IMR-90 (cell line): ENCODE measurements around the gene SNRNP25. TPM values are rescaled to one million over a fixed set of nuclear protein-coding genes. Genes with fewer than 3 reads are reported as not detected.

ENCODE experiments used
- MXI1 ChIP-seq: IDR thresholded peaks from 2 replicates; pipeline ENCODE4 v1.6.1; 2012; ENCODE audit warnings: low read depth, mild to moderate bottlenecking, low read length, moderate library complexity, borderline replicate concordance
- NFE2L2 ChIP-seq: fragments of 150-350 bp; IDR thresholded peaks from 2 replicates; pipeline ENCODE4 v1.6.1; 2016; ENCODE audit warnings: low read depth, mild to moderate bottlenecking, low read length
- RCOR1 ChIP-seq: IDR thresholded peaks from 2 replicates; pipeline ENCODE4 v1.6.1; 2012; ENCODE audit warnings: mild to moderate bottlenecking, low read length, improper control_type of control experiment; ENCODE audit not compliant: insufficient replicate concordance
- polyA plus RNA-seq, 3 experiments: library from polyadenylated mRNA; depleted of rRNA; stranded (reverse); fragments of >200 nt; gene quantifications; 2 replicates each; pipeline ENCODE4 v1.2.3, GENCODE V29; 2012; ENCODE audit warnings: low replicate concordance in 1 of 3
- total RNA-seq: library from RNA; depleted of rRNA; stranded (reverse); fragments of >200 nt; gene quantifications from 2 replicates; pipeline ENCODE4 v1.2.3, GENCODE V29; 2012
- TF ChIP-seq, protein P1 (sequence below): fragments of 150-350 bp; IDR thresholded peaks from 2 replicates; pipeline ENCODE4 v1.6.1; 2016; ENCODE audit warnings: low read depth, mild to moderate bottlenecking, low read length, moderate library complexity, borderline replicate concordance

The SNRNP25 gene
- total and polyA plus RNA-seq, 2 of the 4 experiments (the other 2 are of a cell fraction): 67.2 to 88.0 TPM

DNA sequence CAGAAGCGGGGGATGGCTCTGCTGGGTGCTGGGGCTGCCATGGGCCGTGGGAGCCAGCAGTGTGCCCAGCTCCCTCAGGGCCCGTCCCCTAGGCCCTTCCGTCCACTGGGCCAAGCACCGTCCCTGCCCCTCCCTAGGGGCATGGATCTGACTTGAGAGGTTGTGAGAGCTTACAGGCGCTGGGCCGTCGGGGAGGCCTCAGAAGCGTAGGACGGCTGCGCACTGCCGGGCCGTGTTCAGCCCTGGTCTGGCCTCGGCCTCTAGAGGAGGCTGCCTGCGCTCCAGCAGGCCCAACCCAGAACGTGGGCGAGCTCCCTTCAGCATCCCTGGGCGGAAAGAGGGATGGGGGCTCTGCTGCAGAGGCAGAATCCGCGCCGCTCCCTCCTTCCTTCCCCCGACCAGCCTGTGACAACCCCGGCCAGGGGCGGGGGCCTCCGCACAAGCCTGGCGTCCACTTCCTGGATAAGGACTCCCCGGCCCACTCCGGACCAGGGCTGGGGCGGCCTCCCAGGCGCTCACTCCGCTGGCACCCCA lies 23.7 kb downstream of the SNRNP25 start (continued):
- TF ChIP-seq, protein P1, sequence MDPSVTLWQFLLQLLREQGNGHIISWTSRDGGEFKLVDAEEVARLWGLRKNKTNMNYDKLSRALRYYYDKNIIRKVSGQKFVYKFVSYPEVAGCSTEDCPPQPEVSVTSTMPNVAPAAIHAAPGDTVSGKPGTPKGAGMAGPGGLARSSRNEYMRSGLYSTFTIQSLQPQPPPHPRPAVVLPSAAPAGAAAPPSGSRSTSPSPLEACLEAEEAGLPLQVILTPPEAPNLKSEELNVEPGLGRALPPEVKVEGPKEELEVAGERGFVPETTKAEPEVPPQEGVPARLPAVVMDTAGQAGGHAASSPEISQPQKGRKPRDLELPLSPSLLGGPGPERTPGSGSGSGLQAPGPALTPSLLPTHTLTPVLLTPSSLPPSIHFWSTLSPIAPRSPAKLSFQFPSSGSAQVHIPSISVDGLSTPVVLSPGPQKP: no peak
- TF ChIP-seq RCOR1 (no peak), NFE2L2 (no peak), MXI1 (no peak)
